Measurements from ENCODE around the gene NTF3.

Gene NTF3

DNA sequence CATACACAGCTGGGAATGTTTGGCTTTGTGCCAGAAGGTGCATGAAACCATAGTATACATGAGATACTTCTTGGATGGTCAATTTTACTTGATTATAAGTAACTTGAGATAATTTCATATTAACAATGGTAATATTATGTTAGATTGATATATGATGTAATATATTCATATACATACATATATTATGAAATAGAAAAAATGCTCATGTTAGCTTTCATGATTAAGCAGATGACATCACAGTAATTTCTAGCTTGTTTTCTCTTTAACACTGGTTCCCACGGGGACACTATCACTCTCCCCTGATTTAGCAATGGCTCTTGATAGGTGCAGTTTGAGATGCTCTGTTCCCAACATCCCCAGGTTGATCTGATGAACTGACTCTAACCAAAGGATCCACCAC, 35.4 kb upstream of the NTF3 start:
- TF ChIP-seq, protein P1, sequence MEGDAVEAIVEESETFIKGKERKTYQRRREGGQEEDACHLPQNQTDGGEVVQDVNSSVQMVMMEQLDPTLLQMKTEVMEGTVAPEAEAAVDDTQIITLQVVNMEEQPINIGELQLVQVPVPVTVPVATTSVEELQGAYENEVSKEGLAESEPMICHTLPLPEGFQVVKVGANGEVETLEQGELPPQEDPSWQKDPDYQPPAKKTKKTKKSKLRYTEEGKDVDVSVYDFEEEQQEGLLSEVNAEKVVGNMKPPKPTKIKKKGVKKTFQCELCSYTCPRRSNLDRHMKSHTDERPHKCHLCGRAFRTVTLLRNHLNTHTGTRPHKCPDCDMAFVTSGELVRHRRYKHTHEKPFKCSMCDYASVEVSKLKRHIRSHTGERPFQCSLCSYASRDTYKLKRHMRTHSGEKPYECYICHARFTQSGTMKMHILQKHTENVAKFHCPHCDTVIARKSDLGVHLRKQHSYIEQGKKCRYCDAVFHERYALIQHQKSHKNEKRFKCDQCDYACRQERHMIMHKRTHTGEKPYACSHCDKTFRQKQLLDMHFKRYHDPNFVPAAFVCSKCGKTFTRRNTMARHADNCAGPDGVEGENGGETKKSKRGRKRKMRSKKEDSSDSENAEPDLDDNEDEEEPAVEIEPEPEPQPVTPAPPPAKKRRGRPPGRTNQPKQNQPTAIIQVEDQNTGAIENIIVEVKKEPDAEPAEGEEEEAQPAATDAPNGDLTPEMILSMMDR (IDR thresholded peaks at IDR 0.05), result no peak

DNA sequence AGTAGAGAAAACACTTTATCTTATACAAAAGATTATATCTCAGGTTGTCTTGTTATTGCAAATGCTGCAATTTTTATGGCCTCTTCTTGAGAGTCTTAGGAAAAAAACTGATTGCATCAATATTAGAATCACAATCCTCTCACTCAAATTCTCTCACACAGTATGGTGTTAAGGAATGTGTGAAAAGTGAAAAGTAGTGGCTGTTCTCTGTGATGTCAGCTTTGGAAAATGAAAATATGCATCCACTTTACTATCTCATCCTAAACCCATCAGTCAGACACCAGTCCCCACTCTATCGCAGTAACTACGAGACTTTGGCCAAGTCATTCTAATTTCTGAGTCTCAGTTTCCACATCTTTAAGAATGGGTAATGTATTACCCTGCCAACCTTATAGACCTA, 32.6 kb upstream of the NTF3 start:
- TF ChIP-seq, protein P1 (IDR thresholded peaks at IDR 0.05), result no peak

DNA sequence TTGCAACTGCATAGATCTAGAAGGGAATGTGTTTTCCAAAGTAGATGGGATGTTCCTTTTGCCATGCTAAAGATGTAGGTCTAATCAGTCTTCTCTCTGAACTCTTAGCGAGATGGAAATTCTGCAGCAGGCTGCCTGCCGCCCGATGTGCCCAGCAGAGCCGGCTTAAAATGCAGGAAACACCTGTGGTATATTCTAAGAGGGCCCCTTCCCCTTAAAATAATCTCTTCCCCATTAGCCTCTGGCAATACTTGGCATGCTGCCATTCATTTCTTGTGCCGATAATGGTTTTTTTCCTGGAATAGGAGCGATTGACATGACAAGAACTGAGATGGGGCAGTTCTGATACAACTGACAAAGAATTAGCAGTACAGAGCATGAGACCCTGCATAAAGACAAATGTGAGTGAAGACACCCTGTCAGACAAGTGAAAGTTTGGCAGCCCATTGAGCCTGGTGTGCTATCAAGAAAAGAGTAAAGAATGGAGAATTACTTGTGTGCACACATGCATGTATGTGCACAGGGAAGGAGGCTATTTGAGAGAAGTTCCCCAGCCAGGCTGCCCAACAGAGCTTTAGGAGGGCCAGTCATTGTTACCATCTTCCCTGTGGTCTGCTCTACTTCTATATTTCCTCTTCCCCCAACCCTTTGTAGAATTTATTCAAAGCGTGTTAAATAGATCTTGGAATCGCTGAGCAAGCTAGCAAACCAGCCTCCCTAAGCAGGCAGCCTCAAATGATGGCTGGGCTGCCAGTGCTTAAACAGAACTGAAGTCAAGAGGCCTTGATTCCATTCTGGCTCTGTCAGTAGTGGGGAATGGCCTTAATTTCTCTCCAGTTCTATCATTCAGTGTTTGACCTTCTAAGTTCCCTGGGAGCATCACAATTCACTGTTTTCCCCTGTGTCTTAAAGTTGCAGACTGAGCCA, 29.6 kb upstream of the NTF3 start:
- TF ChIP-seq, protein P1 (IDR thresholded peaks at IDR 0.05), result no peak

DNA sequence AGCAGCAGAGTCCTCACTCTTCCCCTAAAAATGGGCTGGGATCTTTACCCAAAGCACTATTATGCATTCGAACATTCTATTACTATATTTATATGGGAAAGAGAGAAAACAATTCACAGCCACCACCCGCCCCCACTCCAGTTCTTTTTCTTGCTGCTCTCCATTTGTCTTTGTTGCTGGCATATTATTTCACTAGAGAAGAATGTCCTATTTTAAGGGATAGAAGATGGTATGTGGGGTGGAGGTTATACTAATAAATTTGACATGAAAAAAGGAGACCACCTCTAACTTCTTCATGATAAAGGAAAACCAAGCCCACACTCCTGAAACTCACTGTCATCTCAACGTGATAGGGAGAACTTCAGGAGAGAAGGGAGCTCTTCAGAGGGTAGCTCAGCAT, 28.5 kb upstream of the NTF3 start:
- TF ChIP-seq, protein P1 (IDR thresholded peaks at IDR 0.05), result no peak

DNA sequence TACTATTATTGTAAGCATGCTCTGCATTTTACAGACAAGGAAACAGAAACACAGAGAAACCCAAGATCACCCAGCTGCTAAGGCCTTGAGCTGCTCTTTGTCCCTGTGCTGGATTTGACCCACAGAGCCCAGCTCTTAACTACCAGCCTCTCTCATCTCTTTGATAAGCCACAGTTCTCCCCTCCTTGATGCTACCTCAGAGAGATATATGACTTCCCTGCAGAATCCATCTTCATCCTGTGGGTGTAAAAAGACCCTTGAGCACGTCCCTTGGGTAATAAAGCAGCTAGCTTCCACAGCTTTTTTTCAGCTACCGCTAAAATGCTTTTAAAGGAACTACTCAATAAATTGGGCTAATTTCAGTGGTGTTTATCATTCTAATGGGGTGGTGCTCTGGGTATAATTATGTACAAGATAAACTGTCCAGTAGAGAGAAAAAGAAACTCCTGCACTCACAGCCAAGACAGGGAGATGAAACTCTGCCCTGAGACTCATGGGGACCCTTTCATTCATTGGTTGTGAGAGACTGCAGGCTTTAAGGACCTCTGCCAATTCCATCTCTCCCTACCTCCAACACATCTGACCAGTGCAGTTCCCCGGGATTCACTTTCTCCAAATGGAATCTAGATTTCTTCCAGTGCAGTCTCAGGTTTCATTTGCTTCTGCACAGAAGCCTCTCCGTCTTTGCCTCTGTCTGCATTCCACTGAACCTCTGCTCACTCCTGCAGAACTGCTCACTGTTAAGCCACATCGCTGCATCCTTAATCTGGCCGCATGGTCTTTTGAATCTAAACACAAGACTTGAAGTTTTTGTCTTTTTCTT, 24.7 kb upstream of the NTF3 start:
- TF ChIP-seq, protein P1 (IDR thresholded peaks at IDR 0.05), result no peak

DNA sequence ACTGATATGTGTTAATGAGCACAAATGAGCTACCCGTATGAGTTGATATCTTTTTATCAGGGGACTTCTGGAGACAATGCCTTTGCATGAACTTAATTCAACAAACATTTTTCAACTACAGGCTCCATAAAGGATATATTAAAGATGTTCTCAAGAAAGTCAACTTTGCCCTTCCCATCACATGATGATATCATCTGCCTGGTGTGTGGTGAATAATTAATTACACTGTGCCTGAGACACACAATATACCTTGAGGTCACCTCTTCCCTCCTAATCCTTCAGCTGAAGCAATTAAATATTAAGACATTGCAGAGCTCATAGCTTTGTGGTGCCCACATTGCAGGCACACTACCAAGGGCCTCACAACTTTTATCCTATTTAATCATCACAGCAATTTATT, 22.3 kb upstream of the NTF3 start:
- TF ChIP-seq, protein P1 (IDR thresholded peaks at IDR 0.05), result no peak

DNA sequence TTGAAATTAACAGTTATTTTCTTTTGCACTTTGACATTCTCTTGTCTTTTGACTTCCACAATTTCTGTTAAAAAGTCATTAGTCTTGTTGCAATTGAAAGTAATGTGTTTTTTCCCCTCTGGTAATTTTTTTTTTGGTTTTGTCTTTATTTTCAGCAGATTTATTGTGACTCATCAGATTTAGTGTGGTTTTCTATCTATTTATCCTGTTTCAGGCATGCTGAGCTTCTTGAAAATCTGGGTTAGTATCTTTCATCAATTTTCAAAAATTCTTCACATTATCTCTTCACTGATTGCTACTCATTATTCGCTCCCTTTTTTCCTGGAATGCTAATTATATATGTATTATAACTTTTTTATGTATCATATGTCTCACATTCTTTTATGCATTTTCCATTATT, 15.3 kb upstream of the NTF3 start:
- TF ChIP-seq, protein P1 (IDR thresholded peaks at IDR 0.05), result no peak
